IPS-20b (cell line): ENCODE data around the gene IMPACT.

Experiments
- H3K27ac ChIP-seq: one replicate; pipeline ENCODE4 v1.5.1; 2013; ENCODE audit warnings: low read length
- H3K27me3 ChIP-seq: 2 replicates; pipeline ENCODE4 v1.6.1; 2013; ENCODE audit warnings: mild to moderate bottlenecking, low read length, inconsistent platforms; ENCODE audit not compliant: insufficient read depth
- H3K36me3 ChIP-seq: 2 replicates; pipeline ENCODE4 v1.6.1; 2013; ENCODE audit warnings: low read depth, mild to moderate bottlenecking, inconsistent platforms, low read length, moderate library complexity; ENCODE audit not compliant: insufficient read depth
- H3K4me1 ChIP-seq: 2 replicates; pipeline ENCODE4 v1.6.1; 2013; ENCODE audit warnings: mild to moderate bottlenecking, control low read depth, inconsistent platforms, low read length, moderate library complexity; ENCODE audit not compliant: insufficient read depth
- H3K4me3 ChIP-seq: 2 replicates; pipeline ENCODE4 v1.5.1; 2013; ENCODE audit warnings: mild to moderate bottlenecking, low read length, inconsistent platforms
- H3K9ac ChIP-seq: 2 replicates; pipeline ENCODE4 v1.6.1; 2013; ENCODE audit warnings: low read depth, mild to moderate bottlenecking, inconsistent platforms, low read length, moderate library complexity
- H3K9me3 ChIP-seq: 2 replicates; pipeline ENCODE4 v1.6.1; 2013; ENCODE audit warnings: mild to moderate bottlenecking, low read depth, low read length, inconsistent platforms; ENCODE audit not compliant: insufficient read depth

Gene IMPACT

GRCh38 chr18:24398540-24398939, 27.9 kb upstream of the IMPACT start:
- Histone ChIP-seq H3K9ac (peak overlapping the region; percentile 79; the same call in 1 of the 2 replicates), H3K4me3 (peak overlapping the region; percentile 78), H3K27ac (peak overlapping the region; percentile 40), H3K36me3 (no peaks in the 10 kb centered on the region), H3K4me1 (peaks cover 34% of the 10 kb centered on the region), H3K27me3 (no peaks in the 10 kb centered on the region), H3K9me3 (no peaks in the 10 kb centered on the region)

GRCh38 chr18:24400587-24400986, 25.9 kb upstream of the IMPACT start:
- peaks cover 27% of the 10 kb centered on the region for H3K4me1 ChIP-seq
- no peaks in the 10 kb centered on the region for H3K9me3 ChIP-seq
- H3K36me3 ChIP-seq: no peaks in the 10 kb centered on the region
- no peaks in the 10 kb centered on the region for H3K27me3 ChIP-seq
- no peak overlapping the region for H3K27ac ChIP-seq
- no peak overlapping the region for H3K4me3 ChIP-seq
- H3K9ac ChIP-seq: no peak overlapping the region

DNA sequence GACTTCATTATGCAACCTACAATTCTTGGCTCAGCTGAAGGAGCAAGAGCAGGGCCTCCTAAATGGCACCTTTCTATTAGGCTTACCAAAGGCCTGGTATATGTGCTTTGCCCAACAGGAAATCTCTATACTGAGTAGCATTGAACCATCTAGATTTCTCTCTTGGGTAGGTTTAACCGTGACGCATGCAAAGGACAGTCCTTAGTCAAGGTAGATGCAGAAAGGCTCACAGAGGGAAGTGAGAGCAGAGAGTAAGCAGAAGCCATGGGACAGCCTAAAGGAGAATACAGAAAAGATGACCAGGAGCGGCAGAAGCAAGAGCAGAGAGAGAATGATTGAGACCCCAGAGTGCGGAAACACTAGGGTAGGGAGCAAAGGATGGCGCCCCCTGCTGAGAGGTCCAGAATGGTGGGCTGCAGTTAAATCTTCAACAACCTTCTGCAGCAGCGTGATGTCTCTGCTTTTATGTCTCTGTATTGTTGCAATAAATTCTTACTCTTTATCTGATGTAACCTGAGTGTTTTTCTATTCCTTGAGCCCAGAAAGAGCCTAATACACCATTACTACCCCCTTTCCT, 24.2 kb upstream of the IMPACT start:
- Histone ChIP-seq H3K9ac (no peak overlapping the region), H3K4me3 (no peak overlapping the region), H3K36me3 (no peaks in the 10 kb centered on the region), H3K27ac (no peak overlapping the region), H3K27me3 (no peaks in the 10 kb centered on the region), H3K9me3 (no peaks in the 10 kb centered on the region), H3K4me1 (peaks cover 24% of the 10 kb centered on the region)

DNA sequence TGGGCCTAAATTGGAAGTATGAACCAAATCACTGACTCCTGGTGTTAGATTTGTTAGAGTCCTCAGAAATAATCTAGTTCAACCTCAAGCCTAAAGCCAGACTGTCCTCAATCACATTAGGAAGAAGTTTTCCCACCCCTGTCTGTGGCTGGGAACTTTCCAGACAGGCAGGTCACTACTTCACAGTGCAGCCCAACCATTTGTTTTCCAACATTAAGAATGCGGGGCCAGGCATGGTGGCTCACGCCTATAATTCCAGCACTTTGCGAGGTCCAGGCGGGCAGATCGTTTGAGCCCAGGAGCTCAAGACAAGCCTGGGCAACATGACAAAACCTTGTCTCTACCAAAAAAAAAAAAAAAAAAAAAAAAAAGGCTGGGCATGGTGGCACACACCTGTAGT, 23.4 kb upstream of the IMPACT start:
- Histone ChIP-seq H3K27ac (no peak overlapping the region), H3K9ac (no peak overlapping the region), H3K27me3 (no peaks in the 10 kb centered on the region), H3K36me3 (no peaks in the 10 kb centered on the region), H3K4me1 (peaks cover 24% of the 10 kb centered on the region), H3K4me3 (no peak overlapping the region), H3K9me3 (no peaks in the 10 kb centered on the region)

DNA sequence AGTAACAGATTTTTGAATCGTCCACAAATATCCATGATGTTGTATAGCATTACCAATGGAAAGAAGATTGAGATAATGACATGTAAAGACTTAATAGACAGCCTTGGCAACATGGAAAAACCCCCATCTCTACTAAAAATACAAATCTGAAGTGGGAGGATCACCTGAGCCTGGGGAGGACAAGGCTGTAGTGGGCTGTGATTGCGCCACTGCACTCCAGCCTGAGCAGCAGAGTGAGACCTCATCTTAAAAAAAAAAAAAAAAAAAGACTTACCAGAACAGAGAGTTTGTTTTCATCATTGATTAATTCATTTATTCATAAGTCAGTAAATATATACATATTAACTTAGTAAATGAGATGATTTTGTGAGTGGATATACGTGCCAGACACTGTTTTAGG, 21.9 kb upstream of the IMPACT start:
- Histone ChIP-seq H3K9ac (no peak overlapping the region), H3K9me3 (no peaks in the 10 kb centered on the region), H3K4me1 (peaks cover 15% of the 10 kb centered on the region), H3K27ac (no peak overlapping the region), H3K36me3 (no peaks in the 10 kb centered on the region), H3K4me3 (no peak overlapping the region), H3K27me3 (no peaks in the 10 kb centered on the region)

GRCh38 chr18:24408496-24408895, 18.0 kb upstream of the IMPACT start:
- Histone ChIP-seq H3K36me3 (no peaks in the 10 kb centered on the region), H3K27me3 (no peaks in the 10 kb centered on the region), H3K4me1 (no peaks in the 10 kb centered on the region), H3K4me3 (no peak overlapping the region), H3K9me3 (no peaks in the 10 kb centered on the region), H3K9ac (no peak overlapping the region), H3K27ac (no peak overlapping the region)

- H3K27me3 ChIP-seq: no peaks in the 10 kb centered on the region
- no peak overlapping the region for H3K9ac ChIP-seq
- H3K4me3 ChIP-seq: no peak overlapping the region
- no peaks in the 10 kb centered on the region for H3K9me3 ChIP-seq
- no peaks in the 10 kb centered on the region for H3K36me3 ChIP-seq
- no peaks in the 10 kb centered on the region for H3K4me1 ChIP-seq
- no peak overlapping the region for H3K27ac ChIP-seq
These were observed 13.3 kb upstream of the IMPACT start for GRCh38 chr18:24413148-24413547.

- no peaks in the 10 kb centered on the region for H3K36me3 ChIP-seq
- no peak overlapping the region for H3K4me3 ChIP-seq
- no peak overlapping the region for H3K9ac ChIP-seq
- H3K4me1 ChIP-seq: no peaks in the 10 kb centered on the region
- H3K27me3 ChIP-seq: no peaks in the 10 kb centered on the region
- H3K27ac ChIP-seq: no peak overlapping the region
- H3K9me3 ChIP-seq: no peaks in the 10 kb centered on the region
These were observed 12.0 kb upstream of the IMPACT start for GRCh38 chr18:24414349-24415003.

DNA sequence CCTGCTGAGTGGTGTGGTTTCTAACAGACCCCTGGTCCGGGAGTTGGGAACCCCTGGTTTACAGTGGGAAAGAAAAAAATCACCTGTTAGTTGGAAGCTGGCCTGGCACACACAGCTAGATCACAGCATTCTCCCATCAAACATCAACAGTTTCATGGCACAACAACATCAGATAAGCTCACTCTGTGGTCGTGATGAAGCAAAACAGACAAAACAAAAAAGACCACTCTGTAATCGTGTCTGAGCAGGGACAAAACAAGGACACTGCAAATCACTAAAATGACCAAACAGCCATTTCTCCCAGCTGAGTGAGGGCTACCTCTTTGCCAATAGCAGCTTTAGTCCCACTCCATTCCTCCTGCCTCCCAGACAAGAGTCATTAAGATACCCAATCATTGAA, 9.0 kb upstream of the IMPACT start:
- Histone ChIP-seq H3K9me3 (no peaks in the 10 kb centered on the region), H3K27me3 (no peaks in the 10 kb centered on the region), H3K4me1 (no peaks in the 10 kb centered on the region), H3K27ac (no peak overlapping the region), H3K36me3 (no peaks in the 10 kb centered on the region), H3K9ac (no peak overlapping the region), H3K4me3 (no peak overlapping the region)

DNA sequence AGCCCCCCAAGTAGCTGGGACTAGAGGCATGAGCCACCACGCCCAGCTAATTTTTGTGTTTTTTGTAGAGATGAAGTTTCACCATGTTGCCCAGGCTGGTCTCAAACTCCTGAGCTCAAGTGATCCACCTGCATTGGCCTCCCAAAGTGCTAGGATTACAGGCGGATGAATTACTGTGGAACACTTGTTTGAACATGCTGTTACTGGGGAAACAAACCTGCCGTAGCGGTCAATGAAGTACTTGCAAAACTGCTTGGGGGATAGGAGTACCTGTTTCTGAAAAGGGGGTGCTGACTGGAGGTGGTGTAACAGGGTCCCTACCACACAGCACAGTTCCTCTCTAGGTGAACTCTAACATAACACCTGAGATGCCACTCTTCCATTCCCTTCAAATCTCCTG, 5.9 kb upstream of the IMPACT start:
- Histone ChIP-seq H3K9ac (no peak overlapping the region), H3K4me3 (no peak overlapping the region), H3K36me3 (no peaks in the 10 kb centered on the region), H3K9me3 (no peaks in the 10 kb centered on the region), H3K27me3 (0 out of 2 replicates have a peak, but pooled peaks cover 4% of the 10 kb centered on the region), H3K4me1 (peaks cover 2% of the 10 kb centered on the region; the same call in 1 of the 2 replicates), H3K27ac (no peak overlapping the region)

- Histone ChIP-seq H3K9ac (no peak overlapping the region), H3K27ac (no peak overlapping the region), H3K9me3 (no peaks in the 10 kb centered on the region), H3K4me1 (peaks cover 4% of the 10 kb centered on the region; the same call in 1 of the 2 replicates), H3K36me3 (no peaks in the 10 kb centered on the region), H3K4me3 (no peak overlapping the region), H3K27me3 (0 out of 2 replicates have a peak, but pooled peaks cover 4% of the 10 kb centered on the region)
These were observed 4.6 kb upstream of the IMPACT start for GRCh38 chr18:24421831-24422230.

DNA sequence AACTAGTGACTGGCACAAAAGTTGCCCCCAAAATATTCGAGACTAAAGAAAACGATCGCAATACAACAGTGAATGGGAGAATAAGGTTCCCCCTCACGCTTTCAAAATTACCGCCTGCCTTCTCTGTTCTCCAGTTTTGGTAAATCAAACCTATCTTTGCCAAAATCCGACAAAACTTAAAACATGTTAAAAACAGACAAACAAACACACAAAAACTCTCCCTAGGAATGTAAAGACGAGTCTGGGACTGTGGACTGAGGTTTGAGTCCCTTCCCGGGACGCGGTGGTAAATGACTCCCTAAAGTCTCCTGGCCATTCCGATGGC, 435 bp upstream of the IMPACT start:
- Histone ChIP-seq H3K4me1 (peaks cover 12% of the 10 kb centered on the region), H3K9ac (peak overlapping the region; percentile 95), H3K4me3 (peak overlapping the region; percentile 89), H3K27ac (peak overlapping the region; percentile 77), H3K9me3 (no peaks in the 10 kb centered on the region), H3K36me3 (peaks cover 18% of the 10 kb centered on the region), H3K27me3 (0 out of 2 replicates have a peak, but pooled peaks cover 4% of the 10 kb centered on the region)
